Tibial nerve (tissue), 4 donors: Measurements from ENCODE around the gene CAMTA1. TPM values are rescaled to one million over a fixed set of nuclear protein-coding genes. Genes with fewer than 3 reads are reported as not detected.

ENCODE experiments used
- DNase-seq, 2 donors: peaks; one replicate each; pipeline ENCODE4 v3.0.0-alpha.2; 2019; ENCODE audit warnings: low spot score in 2 of 2
- H3K27ac ChIP-seq, 4 donors: fragments of 200-600 bp; sonication (generic) in 3 of 4; one replicate each; pipeline ENCODE4 v1.5.1; 2017 to 2019; ENCODE audit warnings: mild to moderate bottlenecking in 1 of 4
- H3K27me3 ChIP-seq, 2 donors: fragments of 200-600 bp; sonication (generic) in 1 of 2; one replicate each; pipeline versions ENCODE4 v1.5.1 to v1.6.0; 2017 to 2019
- H3K36me3 ChIP-seq, 3 donors: fragments of 200-600 bp; sonication (generic); one replicate each; pipeline ENCODE4 v1.5.1; 2018 to 2019
- H3K4me1 ChIP-seq, 4 donors: fragments of 200-600 bp; sonication (generic) in 3 of 4; one replicate each; pipeline ENCODE4 v1.5.1; 2017 to 2019
- H3K4me3 ChIP-seq, 4 donors: fragments of 200-600 bp; sonication (generic) in 3 of 4; one replicate each; pipeline ENCODE4 v1.5.1; 2017 to 2019; ENCODE audit warnings: mild to moderate bottlenecking in 1 of 4, moderate library complexity in 1 of 4
- H3K9me3 ChIP-seq, 4 donors: fragments of 200-600 bp; sonication (generic) in 3 of 4; one replicate each; pipeline ENCODE4 v1.5.1; 2017 to 2019
- EP300 ChIP-seq, 2 donors: sonication (generic); formaldehyde crosslinking; IDR thresholded peaks; one replicate each; pipeline ENCODE4 v1.6.1; 2017; ENCODE audit warnings: antibody characterized with exemption in 2 of 2, mild to moderate bottlenecking in 1 of 2
- POLR2A ChIP-seq, 2 donors: fragments of 450-650 bp; IDR thresholded peaks; one replicate each; pipeline ENCODE4 v1.6.1; 2017; ENCODE audit warnings: antibody characterized with exemption in 2 of 2, mild to moderate bottlenecking in 2 of 2, moderate library complexity in 2 of 2
- WGBS, 2 donors: methylation state at CpG; one replicate each; pipeline ENCODE4 v1.1.5; 2018; 5-methylcytosine and 5-hydroxymethylcytosine counted together
- total RNA-seq, 4 donors: library from RNA; depleted of rRNA; stranded (reverse); fragments of >200 nt; gene quantifications; one replicate each; pipeline ENCODE4 v1.1.0, GENCODE V29; 2016
- TF ChIP-seq, protein P1 (sequence below), 5 experiments: fragments of 200-600 bp in 3 of 5; fragments of 450-650 bp in 2 of 5; sonication (generic) in 3 of 5; IDR thresholded peaks; one replicate each; pipeline ENCODE4 v1.5.1; 2016 to 2019; ENCODE audit warnings: antibody characterized with exemption in 5 of 5, mild to moderate bottlenecking in 3 of 5, moderate library complexity in 2 of 5

Gene CAMTA1
- total RNA-seq, 4 donors from 2014 or later = 41.8 to 104 (median 87.2) TPM

DNA sequence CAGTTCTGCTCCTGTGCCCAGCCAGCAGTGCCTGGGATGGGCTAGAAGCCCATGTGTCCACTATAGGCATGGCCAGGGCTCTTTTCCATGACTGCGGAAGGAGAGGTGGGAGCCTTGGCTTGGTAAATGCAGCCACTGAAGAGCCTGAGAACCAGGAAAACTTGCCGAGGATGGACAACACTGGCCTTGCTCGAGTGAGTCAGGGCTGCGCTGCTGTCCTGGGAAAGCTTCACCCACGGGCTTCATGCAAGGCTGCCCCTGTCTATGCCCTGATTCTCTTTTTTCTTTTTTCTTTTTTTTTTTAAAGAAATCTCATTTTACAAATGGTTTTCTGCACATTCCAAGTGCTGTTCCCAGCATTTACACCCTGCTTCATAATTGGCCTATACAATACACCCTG lies 156.5 kb downstream of the CAMTA1 start:
- Histone ChIP-seq H3K27ac (no peak overlapping the region), H3K4me1 (no peaks in the 10 kb centered on the region), H3K9me3 (no peaks in the 10 kb centered on the region), H3K27me3 (peaks cover 0 to under 1% of the 10 kb centered on the region in 2 donors), H3K4me3 (no peak overlapping the region), H3K36me3 (no peaks in the 10 kb centered on the region)
- TF ChIP-seq, protein P1, sequence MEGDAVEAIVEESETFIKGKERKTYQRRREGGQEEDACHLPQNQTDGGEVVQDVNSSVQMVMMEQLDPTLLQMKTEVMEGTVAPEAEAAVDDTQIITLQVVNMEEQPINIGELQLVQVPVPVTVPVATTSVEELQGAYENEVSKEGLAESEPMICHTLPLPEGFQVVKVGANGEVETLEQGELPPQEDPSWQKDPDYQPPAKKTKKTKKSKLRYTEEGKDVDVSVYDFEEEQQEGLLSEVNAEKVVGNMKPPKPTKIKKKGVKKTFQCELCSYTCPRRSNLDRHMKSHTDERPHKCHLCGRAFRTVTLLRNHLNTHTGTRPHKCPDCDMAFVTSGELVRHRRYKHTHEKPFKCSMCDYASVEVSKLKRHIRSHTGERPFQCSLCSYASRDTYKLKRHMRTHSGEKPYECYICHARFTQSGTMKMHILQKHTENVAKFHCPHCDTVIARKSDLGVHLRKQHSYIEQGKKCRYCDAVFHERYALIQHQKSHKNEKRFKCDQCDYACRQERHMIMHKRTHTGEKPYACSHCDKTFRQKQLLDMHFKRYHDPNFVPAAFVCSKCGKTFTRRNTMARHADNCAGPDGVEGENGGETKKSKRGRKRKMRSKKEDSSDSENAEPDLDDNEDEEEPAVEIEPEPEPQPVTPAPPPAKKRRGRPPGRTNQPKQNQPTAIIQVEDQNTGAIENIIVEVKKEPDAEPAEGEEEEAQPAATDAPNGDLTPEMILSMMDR (IDR thresholded peaks at IDR 0.05) = no peak
- TF ChIP-seq POLR2A (IDR thresholded peaks at IDR 0.05) = no peak
- no peak for TF ChIP-seq EP300 (IDR thresholded peaks at IDR 0.05)
- DNase-seq = no peak
- WGBS, 2 donors = 73 to 75% methylated on average over 5 of the region's 5 CpGs

DNA sequence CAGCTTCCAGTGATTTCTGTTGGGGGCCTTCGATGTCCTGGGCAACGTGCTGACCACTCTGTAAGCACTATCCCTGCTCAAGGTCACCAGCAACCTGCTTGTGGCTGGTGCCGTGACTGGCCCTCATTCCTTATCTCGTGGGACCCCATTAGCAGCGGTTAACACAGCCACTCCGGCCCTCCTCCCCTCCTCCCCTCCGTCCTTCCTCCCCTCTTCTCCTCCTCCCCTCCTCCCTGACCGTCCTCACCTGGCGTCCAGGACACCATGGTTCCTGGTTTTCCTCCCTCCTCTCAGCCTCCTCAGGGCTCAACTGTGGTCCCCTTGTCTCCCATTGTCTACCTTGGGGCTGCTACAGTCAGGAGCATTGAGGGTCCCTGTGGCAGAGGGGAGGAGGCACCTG lies 157.7 kb downstream of the CAMTA1 start:
- Histone ChIP-seq H3K4me1 (no peaks in the 10 kb centered on the region), H3K36me3 (no peaks in the 10 kb centered on the region), H3K27me3 (no peaks in the 10 kb centered on the region), H3K9me3 (no peaks in the 10 kb centered on the region), H3K4me3 (no peak overlapping the region), H3K27ac (no peak overlapping the region)
- TF ChIP-seq EP300 (IDR thresholded peaks at IDR 0.05) = no peak
- TF ChIP-seq, protein P1 (IDR thresholded peaks at IDR 0.05) = no peak
- TF ChIP-seq POLR2A (IDR thresholded peaks at IDR 0.05) = no peak
- WGBS, 2 donors = 81 to 87% methylated on average over 9 of the region's 9 CpGs
- DNase-seq = no peak

DNA sequence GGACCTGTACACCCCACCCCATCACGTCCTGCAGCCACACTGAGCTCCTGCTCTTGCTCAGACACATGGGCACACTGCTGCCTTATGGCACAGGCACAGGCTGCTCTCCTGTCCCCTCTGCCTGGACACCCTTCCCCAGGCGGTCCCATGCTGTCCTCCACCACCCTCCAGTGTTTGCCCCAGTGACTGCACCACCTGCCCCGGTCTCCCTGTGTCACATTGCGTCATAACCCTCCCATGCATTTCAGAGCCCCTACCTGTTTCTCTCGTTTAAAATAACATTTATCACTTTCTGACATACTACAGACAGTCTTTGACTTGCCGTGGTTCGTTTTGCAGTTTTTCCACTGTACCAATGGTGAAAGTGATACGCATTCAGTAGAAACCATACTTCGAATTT lies 159.2 kb downstream of the CAMTA1 start:
- Histone ChIP-seq H3K4me1 (no peaks in the 10 kb centered on the region), H3K27ac (no peak overlapping the region), H3K36me3 (no peaks in the 10 kb centered on the region), H3K9me3 (no peaks in the 10 kb centered on the region), H3K27me3 (no peaks in the 10 kb centered on the region), H3K4me3 (no peak overlapping the region)
- TF ChIP-seq EP300 (IDR thresholded peaks at IDR 0.05) (no peak), POLR2A (IDR thresholded peaks at IDR 0.05) (no peak)
- TF ChIP-seq, protein P1 (IDR thresholded peaks at IDR 0.05) = no peak
- 83 to 93% methylated on average over 9 of the region's 9 CpGs for WGBS, 2 donors
- no peak for DNase-seq

DNA sequence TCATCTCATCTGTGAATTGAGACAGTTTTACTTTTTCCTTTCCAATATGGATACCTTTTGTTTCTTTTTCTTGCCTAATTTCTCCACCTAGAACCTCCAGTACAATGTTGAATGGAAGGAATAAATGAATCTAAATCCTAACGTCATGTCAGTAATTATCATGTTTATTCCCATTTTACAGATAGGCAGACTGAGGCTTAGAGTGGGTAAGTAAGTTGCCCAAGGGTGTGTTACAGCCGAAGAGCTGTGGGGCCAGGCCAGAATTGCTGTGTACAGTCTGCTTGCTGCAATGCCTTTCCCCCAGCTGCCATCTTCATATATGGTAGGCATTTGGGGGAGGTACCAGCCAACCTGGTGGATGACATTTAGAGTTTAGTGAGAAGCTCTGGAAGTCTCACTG lies 162.7 kb downstream of the CAMTA1 start:
- no peaks in the 10 kb centered on the region for H3K27me3 ChIP-seq
- no peaks in the 10 kb centered on the region for H3K9me3 ChIP-seq
- no peak overlapping the region for H3K27ac ChIP-seq
- no peak overlapping the region for H3K4me3 ChIP-seq
- WGBS, 2 donors = 89 to 92% methylated on average over 2 of the region's 2 CpGs
- H3K36me3 ChIP-seq = no peaks in the 10 kb centered on the region
- no peak for DNase-seq
- no peaks in the 10 kb centered on the region for H3K4me1 ChIP-seq
- no peak for TF ChIP-seq POLR2A (IDR thresholded peaks at IDR 0.05)
- TF ChIP-seq EP300 (IDR thresholded peaks at IDR 0.05) = no peak
- TF ChIP-seq, protein P1 (IDR thresholded peaks at IDR 0.05) = no peak

DNA sequence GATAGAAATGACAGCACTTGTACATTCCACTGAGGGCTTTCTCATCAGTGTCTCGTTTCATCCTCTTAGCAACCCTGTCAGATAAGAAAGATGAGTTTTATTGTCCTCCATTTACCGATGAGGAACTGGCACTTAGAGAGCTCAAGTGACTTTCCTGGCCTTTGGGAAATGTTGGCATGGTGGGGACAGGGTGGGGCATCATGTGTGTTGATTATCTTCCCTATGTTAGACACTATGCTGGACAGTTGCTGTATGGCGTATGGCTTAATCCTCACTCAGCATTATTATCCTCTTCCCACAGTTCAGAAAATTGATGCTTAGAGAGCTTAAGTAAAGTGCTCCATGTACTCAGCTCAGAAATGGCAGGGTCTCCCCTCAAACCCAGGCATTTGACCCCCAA lies 163.2 kb downstream of the CAMTA1 start:
- no peak overlapping the region for H3K4me3 ChIP-seq
- H3K36me3 ChIP-seq = no peaks in the 10 kb centered on the region
- no peak for DNase-seq
- H3K4me1 ChIP-seq = no peaks in the 10 kb centered on the region
- TF ChIP-seq, protein P1 (IDR thresholded peaks at IDR 0.05) = no peak
- TF ChIP-seq POLR2A (IDR thresholded peaks at IDR 0.05) (no peak), EP300 (IDR thresholded peaks at IDR 0.05) (no peak)
- no peaks in the 10 kb centered on the region for H3K27me3 ChIP-seq
- H3K27ac ChIP-seq = no peak overlapping the region
- WGBS, 2 donors = 74 to 83% methylated on average over 3 of the region's 3 CpGs
- no peaks in the 10 kb centered on the region for H3K9me3 ChIP-seq
